Neural crest cell (in vitro differentiated cells): ENCODE results near the gene BAD. TPM values are rescaled to one million over a fixed set of nuclear protein-coding genes. Genes with fewer than 3 reads are reported as not detected.

Experiments
- DNase-seq: peaks from one replicate; pipeline ENCODE4 v3.0.0; 2021; ENCODE audit warnings: low read depth, mixed read lengths, low spot score
- H3K27ac Mint-ChIP-seq: one replicate; pipeline ENCODE4 v1.8.0; 2021; ENCODE audit warnings: mild to moderate bottlenecking, mixed read lengths; ENCODE audit not compliant: unreplicated experiment
- H3K27me3 Mint-ChIP-seq: 2 replicates; pipeline ENCODE4 v1.8.0; 2021; ENCODE audit warnings: low read depth, mild to moderate bottlenecking, mixed read lengths
- H3K36me3 Mint-ChIP-seq: 2 replicates; pipeline ENCODE4 v1.8.0; 2021; ENCODE audit warnings: low read depth, mild to moderate bottlenecking, mixed read lengths
- H3K4me1 Mint-ChIP-seq: 2 replicates; pipeline ENCODE4 v1.8.0; 2021; ENCODE audit warnings: mixed read lengths
- H3K4me3 Mint-ChIP-seq: one replicate; pipeline ENCODE4 v1.8.0; 2021; ENCODE audit warnings: mild to moderate bottlenecking, mixed read lengths
- H3K9me3 Mint-ChIP-seq: 2 replicates; pipeline ENCODE4 v1.8.0; 2021; ENCODE audit warnings: mixed read lengths
- total RNA-seq: library from RNA; stranded (reverse); gene quantifications from 2 replicates; pipeline ENCODE4 v1.2.1, GENCODE V29; 2021
- TF ChIP-seq, protein P1 (sequence below): fragments of 200-600 bp; sonication (generic); conservative IDR thresholded peaks from 2 replicates; pipeline ENCODE4 v1.5.0; 2021; ENCODE audit warnings: antibody characterized with exemption, mild to moderate bottlenecking

The BAD gene
- total RNA-seq, 1 donor from 2014 or later: 47.1 TPM

DNA sequence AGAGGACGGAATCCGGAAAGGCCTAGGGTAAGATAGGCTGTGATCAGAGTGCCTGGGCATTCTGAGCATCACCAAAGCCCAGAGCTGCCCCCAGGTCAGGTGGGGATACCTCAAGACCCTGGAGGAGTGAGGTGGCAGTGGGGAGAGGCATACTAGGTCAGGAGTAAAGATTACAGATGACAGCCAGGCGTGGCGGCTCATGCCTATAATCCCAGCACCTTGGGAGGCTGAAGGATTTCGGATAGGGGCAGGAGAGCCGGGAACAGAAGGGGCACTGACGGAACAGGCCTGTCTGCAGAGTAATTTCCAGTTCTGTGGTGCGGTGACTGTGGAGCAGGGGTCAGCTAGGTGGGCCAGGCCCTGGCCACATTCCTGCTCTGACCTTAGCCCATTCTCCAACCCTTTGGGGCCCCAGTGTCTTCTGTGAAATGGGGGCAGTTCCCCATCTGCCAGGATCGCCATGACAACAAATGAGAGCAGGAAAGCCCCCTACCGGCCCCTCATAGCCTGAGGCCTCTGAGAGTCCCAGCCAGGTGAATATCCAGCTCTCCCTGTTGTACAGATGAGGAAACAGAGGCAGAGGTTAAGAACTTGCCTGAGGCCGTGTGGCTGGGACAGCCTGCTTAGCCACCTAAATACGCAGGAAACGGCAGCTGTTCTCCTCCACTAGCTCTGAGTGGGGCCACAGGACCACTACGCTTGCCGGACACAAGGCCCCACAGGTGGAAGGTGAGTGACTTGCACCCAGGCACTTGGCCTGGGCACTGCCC, 9.2 kb downstream of the BAD start:
- no peak overlapping the region for H3K27ac Mint-ChIP-seq

DNA sequence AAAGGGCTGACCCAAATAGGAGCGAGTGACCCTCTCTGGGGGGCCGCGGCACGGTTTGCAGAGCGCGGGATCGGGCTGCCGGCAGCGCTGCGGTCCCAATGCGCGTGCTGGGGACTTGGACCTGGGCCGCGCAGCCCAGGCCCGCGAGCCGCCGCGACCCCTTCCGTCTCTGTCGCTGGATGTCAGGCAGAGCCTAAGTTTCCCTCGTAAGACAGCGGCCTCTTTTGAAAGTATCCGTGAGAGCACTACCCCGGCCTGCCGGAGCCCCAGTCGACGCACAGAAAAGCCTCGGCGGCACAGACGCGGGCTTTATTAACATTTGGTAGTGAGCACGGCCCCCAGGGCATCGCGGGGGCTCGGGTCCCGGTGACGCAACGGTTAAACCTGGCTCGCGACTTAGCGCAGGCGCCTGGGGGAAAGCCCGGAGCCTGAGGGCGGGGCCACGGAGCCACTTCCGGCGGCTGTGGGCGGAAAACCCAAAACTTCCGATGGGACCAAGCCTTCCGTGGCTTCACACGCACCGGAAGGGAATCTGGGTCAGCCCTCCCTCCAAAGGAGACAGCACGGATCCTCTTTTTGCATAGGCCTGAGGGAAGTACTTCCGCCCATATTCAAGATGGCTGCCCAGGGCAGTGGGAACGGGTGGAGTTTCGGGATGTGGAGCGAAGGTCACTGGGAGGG, 14.8 kb downstream of the BAD start:
- Mint-ChIP-seq H3K36me3 (peaks cover 3% of the 10 kb centered on the region), H3K4me1 (peaks cover 22% of the 10 kb centered on the region), H3K27me3 (peaks cover 7% of the 10 kb centered on the region), H3K9me3 (no peaks in the 10 kb centered on the region), H3K27ac (peak overlapping the region; percentile 100), H3K4me3 (peak overlapping the region; percentile 99)
- TF ChIP-seq, protein P1, sequence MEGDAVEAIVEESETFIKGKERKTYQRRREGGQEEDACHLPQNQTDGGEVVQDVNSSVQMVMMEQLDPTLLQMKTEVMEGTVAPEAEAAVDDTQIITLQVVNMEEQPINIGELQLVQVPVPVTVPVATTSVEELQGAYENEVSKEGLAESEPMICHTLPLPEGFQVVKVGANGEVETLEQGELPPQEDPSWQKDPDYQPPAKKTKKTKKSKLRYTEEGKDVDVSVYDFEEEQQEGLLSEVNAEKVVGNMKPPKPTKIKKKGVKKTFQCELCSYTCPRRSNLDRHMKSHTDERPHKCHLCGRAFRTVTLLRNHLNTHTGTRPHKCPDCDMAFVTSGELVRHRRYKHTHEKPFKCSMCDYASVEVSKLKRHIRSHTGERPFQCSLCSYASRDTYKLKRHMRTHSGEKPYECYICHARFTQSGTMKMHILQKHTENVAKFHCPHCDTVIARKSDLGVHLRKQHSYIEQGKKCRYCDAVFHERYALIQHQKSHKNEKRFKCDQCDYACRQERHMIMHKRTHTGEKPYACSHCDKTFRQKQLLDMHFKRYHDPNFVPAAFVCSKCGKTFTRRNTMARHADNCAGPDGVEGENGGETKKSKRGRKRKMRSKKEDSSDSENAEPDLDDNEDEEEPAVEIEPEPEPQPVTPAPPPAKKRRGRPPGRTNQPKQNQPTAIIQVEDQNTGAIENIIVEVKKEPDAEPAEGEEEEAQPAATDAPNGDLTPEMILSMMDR: no peak
- peak; percentile 96 for DNase-seq

More for the DNA sequence above, 9.2 kb downstream of the BAD start:
- H3K36me3 Mint-ChIP-seq: peaks cover under 1% of the 10 kb centered on the region
- no peak for DNase-seq
- TF ChIP-seq, protein P1: no peak
- peak overlapping the region; percentile 44 for H3K4me3 Mint-ChIP-seq
- no peaks in the 10 kb centered on the region for H3K9me3 Mint-ChIP-seq
- peaks cover 9% of the 10 kb centered on the region for H3K4me1 Mint-ChIP-seq
- H3K27me3 Mint-ChIP-seq: peaks cover 2% of the 10 kb centered on the region

DNA sequence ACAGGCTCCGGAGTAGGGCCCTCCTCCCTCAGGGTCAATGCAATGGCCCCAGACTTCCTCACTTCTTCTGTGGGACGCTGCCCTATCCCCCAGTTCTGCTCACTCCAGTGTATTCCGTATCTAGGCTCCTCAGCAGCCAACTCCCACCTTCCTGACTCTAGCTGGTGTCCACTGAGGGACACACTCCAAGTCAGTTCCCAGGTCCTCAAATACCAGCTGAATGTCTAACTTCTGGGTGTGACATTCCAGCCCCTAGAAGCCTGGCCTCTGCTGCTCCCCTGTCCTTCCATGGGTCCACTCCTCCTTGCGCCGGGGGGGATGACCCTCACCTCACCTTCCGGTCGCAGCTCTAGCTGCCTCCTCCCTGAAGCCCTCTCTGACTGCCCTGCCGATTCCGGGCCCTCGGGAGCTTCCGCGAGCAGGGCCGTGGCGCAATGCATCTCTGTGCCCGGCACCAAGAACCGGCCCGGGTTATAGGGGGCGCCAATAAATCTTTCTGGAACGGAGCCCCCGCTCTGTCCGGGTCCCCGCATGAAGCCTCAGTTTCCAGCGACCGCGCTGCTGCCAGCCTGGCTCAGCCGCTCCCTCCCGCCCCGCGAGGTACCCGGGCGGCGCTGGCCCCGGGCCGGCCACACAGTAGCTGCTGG, 15.4 kb downstream of the BAD start:
- H3K9me3 Mint-ChIP-seq: no peaks in the 10 kb centered on the region
- TF ChIP-seq, protein P1: no peak
- H3K4me1 Mint-ChIP-seq: peaks cover 22% of the 10 kb centered on the region
- H3K27ac Mint-ChIP-seq: peak overlapping the region; percentile 92
- peaks cover 3% of the 10 kb centered on the region for H3K36me3 Mint-ChIP-seq
- H3K27me3 Mint-ChIP-seq: peaks cover 7% of the 10 kb centered on the region
- peak overlapping the region; percentile 85 for H3K4me3 Mint-ChIP-seq
- peak; percentile 14 for DNase-seq

DNA sequence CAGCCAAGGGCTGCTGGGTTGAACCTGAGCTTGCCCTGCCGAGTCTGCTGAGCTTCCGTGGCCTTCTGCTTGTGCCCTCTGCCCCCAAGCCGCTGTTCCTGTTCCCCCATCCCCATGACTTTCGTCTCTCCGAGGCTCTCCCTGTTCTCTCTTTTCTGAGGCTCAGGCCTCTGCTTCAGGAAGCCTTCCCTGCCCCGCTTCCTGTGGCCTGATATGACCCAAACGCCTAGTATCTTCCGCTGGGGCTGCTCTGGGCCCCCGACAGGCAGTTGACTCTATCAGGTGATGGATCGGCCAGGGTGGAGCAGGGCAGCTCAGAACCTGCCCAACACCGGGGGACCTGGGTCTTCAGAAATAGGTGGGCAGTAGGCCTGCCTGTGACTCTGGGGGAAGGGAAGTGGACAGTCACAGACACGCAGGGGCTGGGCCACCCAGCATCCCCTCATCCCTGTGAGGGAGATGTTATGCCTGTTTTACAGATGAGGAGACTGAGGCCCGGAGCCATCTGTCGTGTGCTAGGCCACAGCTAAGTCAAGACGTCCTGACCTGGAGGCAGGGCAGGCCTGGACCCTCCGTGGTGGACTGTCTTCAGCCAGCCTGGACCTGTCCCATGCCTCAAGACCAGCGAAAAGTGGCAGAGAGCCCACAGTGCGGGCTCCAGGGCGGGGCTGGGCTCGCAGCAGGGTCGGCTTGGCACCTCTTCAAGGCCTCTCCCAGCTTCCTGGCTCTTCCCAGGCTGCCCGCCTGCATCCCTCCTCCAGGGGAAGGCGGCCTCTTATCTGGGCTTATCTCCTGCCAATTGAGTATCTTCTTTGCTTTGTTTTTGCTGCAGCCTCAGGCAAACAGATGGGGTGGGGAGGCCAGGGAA, 16.2 kb downstream of the BAD start:
- Mint-ChIP-seq H3K4me1 (peaks cover 26% of the 10 kb centered on the region), H3K27ac (peak overlapping the region; percentile 92), H3K9me3 (no peaks in the 10 kb centered on the region), H3K4me3 (peak overlapping the region; percentile 85), H3K27me3 (peaks cover 7% of the 10 kb centered on the region), H3K36me3 (peaks cover 3% of the 10 kb centered on the region)
- TF ChIP-seq, protein P1: no peak
- DNase-seq: no peak
